ENCODE data around the gene RNF43.

DNA sequence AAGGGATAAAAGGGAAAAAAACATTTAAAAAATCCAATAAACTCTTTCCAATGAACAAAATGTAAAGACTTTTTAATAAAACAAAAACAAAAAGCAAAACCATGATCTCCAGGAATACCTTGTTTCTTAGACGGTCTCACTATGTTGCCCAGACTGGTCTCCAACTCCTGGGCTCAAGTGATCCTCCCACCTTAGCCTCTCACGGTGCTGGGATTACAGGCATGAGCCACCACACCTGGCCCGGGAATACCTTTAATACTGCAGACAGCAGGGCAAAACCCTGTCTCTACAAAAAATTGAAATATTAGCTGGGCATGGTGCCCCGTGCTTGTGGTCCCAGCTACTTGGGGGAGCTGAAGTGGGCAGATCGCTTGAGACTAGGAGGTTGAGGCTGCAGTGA lies 7.9 kb downstream of the RNF43 start:
- TF ChIP-seq POLR2A (IDR thresholded peaks at IDR 0.05) (no peak), CTCF (IDR thresholded peaks at IDR 0.05) (no peak)

Measured in body of pancreas (tissue), 4 donors.